ENCODE data around the gene MPO. TPM values are rescaled to one million over a fixed set of nuclear protein-coding genes. Genes with fewer than 3 reads are reported as not detected.
A peak's percentile ranks its signal among the peaks of the same experiment; 100 is the strongest.

Gene MPO
- total and polyA plus RNA-seq, 9 of the 15 experiments (the other 6 are each of a cell fraction or from before 2014, with no cell fraction given) = 0.04 to 0.47 (median 0.39) TPM; not detected in 6

DNA sequence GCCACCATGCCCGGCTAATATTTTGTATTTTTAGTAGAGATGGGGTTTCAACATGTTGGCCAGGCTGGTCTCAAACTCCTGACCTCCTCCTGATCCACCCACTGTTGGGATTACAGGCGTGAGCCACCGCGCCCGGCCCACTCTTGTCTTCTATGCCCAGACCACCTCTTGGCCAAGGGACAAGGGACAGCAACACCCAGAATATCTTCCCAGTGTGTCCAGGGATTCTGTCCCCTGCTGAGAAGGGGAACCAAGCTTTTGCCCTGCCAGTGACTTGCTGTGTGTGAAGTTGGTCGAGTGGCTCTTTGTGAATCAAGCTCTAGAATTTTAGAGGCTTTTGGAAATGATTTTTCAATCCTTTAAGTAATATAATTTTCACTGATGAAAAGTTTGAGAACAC, 1.7 kb upstream of the MPO start:
- DNase-seq (ENCODE audit: extremely low read depth in 1 of 4, low spot score in 3 of 4) (peak in 1 of 4 experiments; percentile 6), ATAC-seq (no peak), FAIRE-seq (no peak)
- intact Hi-C loops (cut with micrococcal nuclease) = no loop called here
- Histone ChIP-seq H4K20me1 (replicated peaks; ENCODE audit: control insufficient read depth, insufficient read depth, low read length) (peaks cover 1% of the 10 kb centered on the region; the same call in 1 of the 2 replicates), H3K79me2 (ENCODE audit: control insufficient read depth, insufficient read depth, low read length) (no peaks in the 10 kb centered on the region), H3K4me3 (no peak overlapping the region), H3K9me3 (replicated peaks; ENCODE audit: control insufficient read depth, insufficient read depth, low read depth, low read length) (no peaks in the 10 kb centered on the region), H3K36me3 (ENCODE audit: control insufficient read depth, insufficient read depth, low read length) (no peaks in the 10 kb centered on the region), H3K27ac (ENCODE audit: extremely low read depth, low read depth, low read length) (no peak overlapping the region), H3K27me3 (ENCODE audit: control insufficient read depth in 2 of 2, insufficient read depth in 2 of 2, low read length in 2 of 2) (peaks cover 16 to 40% of the 10 kb centered on the region in 2 experiments; a peak in 4 of 5 replicates), H3K4me1 (replicated peaks in 1 of 2; ENCODE audit: control insufficient read depth in 2 of 2, insufficient read depth in 2 of 2, low read length in 2 of 2) (peaks cover 0 to 21% of the 10 kb centered on the region in 2 experiments; a peak in 3 of 5 replicates), H2AFZ (ENCODE audit: low read depth, low read length) (no peak overlapping the region), H3K9ac (ENCODE audit: insufficient read depth in 1 of 2, low read depth in 2 of 2, low read length in 2 of 2) (no peak overlapping the region), H3K4me2 (ENCODE audit: insufficient read depth, low read length) (no peak overlapping the region), H3K9me1 (ENCODE audit: control insufficient read depth, insufficient read depth, low read length) (no peaks in the 10 kb centered on the region)
- no TSS peak for BruUV-seq (replicated peaks)
- WGBS (ENCODE audit: insufficient coverage, low coverage, missing lambda C conversion rate) = 13% methylated on average over 6 of the region's 6 CpGs
- POLR2A ChIA-PET = no interaction called here
- CTCF ChIA-PET (ENCODE audit: low intra/inter-chr PET ratio) = no interaction called here
- in situ Hi-C loops (cut with MboI) = loop anchor here (25.0 kb wide), 1 partner anchor 730 kb away; no protein-coding TSS in a partner anchor
- TF ChIP-seq ILF3 (IDR thresholded peaks at IDR 0.05; ENCODE audit: borderline replicate concordance) (no peak), KLF1 (tag; IDR thresholded peaks at IDR 0.05) (no peak), TEAD1 (CRISPR knock-in tag; IDR thresholded peaks at IDR 0.05) (no peak), CBX5 (IDR thresholded peaks at IDR 0.05; ENCODE audit: borderline replicate concordance, low read depth) (no peak), ZNF217 (CRISPR knock-in tag; IDR thresholded peaks at IDR 0.05) (no peak), POLR3A (IDR thresholded peaks at IDR 0.05; ENCODE audit: borderline replicate concordance, extremely low read depth, insufficient read depth, insufficient read length) (no peak)
- TF ChIP-seq, protein P1, sequence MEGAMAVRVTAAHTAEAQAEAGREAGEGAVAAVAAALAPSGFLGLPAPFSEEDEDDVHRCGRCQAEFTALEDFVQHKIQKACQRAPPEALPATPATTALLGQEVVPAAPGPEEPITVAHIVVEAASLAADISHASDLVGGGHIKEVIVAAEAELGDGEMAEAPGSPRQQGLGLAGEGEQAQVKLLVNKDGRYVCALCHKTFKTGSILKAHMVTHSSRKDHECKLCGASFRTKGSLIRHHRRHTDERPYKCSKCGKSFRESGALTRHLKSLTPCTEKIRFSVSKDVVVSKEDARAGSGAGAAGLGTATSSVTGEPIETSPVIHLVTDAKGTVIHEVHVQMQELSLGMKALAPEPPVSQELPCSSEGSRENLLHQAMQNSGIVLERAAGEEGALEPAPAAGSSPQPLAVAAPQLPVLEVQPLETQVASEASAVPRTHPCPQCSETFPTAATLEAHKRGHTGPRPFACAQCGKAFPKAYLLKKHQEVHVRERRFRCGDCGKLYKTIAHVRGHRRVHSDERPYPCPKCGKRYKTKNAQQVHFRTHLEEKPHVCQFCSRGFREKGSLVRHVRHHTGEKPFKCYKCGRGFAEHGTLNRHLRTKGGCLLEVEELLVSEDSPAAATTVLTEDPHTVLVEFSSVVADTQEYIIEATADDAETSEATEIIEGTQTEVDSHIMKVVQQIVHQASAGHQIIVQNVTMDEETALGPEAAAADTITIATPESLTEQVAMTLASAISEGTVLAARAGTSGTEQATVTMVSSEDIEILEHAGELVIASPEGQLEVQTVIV (CRISPR knock-in tag; IDR thresholded peaks at IDR 0.05; ENCODE audit: borderline replicate concordance) = no peak
- TF ChIP-seq, protein P2, sequence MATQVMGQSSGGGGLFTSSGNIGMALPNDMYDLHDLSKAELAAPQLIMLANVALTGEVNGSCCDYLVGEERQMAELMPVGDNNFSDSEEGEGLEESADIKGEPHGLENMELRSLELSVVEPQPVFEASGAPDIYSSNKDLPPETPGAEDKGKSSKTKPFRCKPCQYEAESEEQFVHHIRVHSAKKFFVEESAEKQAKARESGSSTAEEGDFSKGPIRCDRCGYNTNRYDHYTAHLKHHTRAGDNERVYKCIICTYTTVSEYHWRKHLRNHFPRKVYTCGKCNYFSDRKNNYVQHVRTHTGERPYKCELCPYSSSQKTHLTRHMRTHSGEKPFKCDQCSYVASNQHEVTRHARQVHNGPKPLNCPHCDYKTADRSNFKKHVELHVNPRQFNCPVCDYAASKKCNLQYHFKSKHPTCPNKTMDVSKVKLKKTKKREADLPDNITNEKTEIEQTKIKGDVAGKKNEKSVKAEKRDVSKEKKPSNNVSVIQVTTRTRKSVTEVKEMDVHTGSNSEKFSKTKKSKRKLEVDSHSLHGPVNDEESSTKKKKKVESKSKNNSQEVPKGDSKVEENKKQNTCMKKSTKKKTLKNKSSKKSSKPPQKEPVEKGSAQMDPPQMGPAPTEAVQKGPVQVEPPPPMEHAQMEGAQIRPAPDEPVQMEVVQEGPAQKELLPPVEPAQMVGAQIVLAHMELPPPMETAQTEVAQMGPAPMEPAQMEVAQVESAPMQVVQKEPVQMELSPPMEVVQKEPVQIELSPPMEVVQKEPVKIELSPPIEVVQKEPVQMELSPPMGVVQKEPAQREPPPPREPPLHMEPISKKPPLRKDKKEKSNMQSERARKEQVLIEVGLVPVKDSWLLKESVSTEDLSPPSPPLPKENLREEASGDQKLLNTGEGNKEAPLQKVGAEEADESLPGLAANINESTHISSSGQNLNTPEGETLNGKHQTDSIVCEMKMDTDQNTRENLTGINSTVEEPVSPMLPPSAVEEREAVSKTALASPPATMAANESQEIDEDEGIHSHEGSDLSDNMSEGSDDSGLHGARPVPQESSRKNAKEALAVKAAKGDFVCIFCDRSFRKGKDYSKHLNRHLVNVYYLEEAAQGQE (IDR thresholded peaks at IDR 0.05; ENCODE audit: borderline replicate concordance) = no peak
- TF ChIP-seq, protein P2 (CRISPR knock-in tag; IDR thresholded peaks at IDR 0.05; ENCODE audit: low read depth) = no peak
